GM18505 (cell line): ENCODE measurements around the gene COL17A1.

Experiments
- ATAC-seq: cut with Tn5 transposase; IDR thresholded peaks from one replicate; pipeline ENCODE4 v1.9.1; 2021; ENCODE audit not compliant: unreplicated experiment
- POLR2A ChIP-seq: IDR thresholded peaks from 4 replicates; pipeline ENCODE4 v1.6.1; 2011; ENCODE audit warnings: borderline replicate concordance; ENCODE audit not compliant: insufficient read depth, insufficient read length; ENCODE audit errors: extremely low read depth

COL17A1 gene

GRCh38 chr10:104109908-104110662, 24.4 kb upstream of the COL17A1 start:
- ATAC-seq = no peak

GRCh38 chr10:104104926-104105325, 19.2 kb upstream of the COL17A1 start:
- no peak for TF ChIP-seq POLR2A
- ATAC-seq = no peak

More at GRCh38 chr10:104109908-104110662, 24.4 kb upstream of the COL17A1 start:
- no peak for TF ChIP-seq POLR2A

- TF ChIP-seq POLR2A = no peak
- no peak for ATAC-seq
Observed at GRCh38 chr10:104104418-104104817, 18.7 kb upstream of the COL17A1 start.

- ATAC-seq = no peak
- TF ChIP-seq POLR2A = no peak
Observed at GRCh38 chr10:104103956-104104355, 18.3 kb upstream of the COL17A1 start.

GRCh38 chr10:104101902-104102301, 16.2 kb upstream of the COL17A1 start:
- no peak for ATAC-seq
- no peak for TF ChIP-seq POLR2A

- TF ChIP-seq POLR2A = no peak
- no peak for ATAC-seq
Observed at GRCh38 chr10:104100795-104101194, 15.1 kb upstream of the COL17A1 start.

- no peak for TF ChIP-seq POLR2A
- ATAC-seq = no peak
Observed at GRCh38 chr10:104099941-104100340, 14.3 kb upstream of the COL17A1 start.

- ATAC-seq = no peak
- no peak for TF ChIP-seq POLR2A
Observed at GRCh38 chr10:104099269-104099668, 13.6 kb upstream of the COL17A1 start.

- no peak for TF ChIP-seq POLR2A
- no peak for ATAC-seq
Observed at GRCh38 chr10:104098358-104098925, 12.8 kb upstream of the COL17A1 start.

- no peak for TF ChIP-seq POLR2A
- ATAC-seq = no peak
Observed at GRCh38 chr10:104096692-104097091, 11.0 kb upstream of the COL17A1 start.

- TF ChIP-seq POLR2A = no peak
- no peak for ATAC-seq
Observed at GRCh38 chr10:104092749-104093148, 7.1 kb upstream of the COL17A1 start.

- no peak for ATAC-seq
- no peak for TF ChIP-seq POLR2A
Observed at GRCh38 chr10:104090611-104091010, 4.9 kb upstream of the COL17A1 start.

- TF ChIP-seq POLR2A = no peak
- ATAC-seq = no peak
Observed at GRCh38 chr10:104089621-104090020, 3.9 kb upstream of the COL17A1 start.

GRCh38 chr10:104088239-104088638, 2.6 kb upstream of the COL17A1 start:
- ATAC-seq = no peak

More at GRCh38 chr10:104088239-104088638, 2.6 kb upstream of the COL17A1 start:
- TF ChIP-seq POLR2A = no peak
